GM20431 (cell line): ENCODE results near the gene KCNIP4.

ENCODE experiments used
- in situ Hi-C: fragments of 300-500 bp; cut with MseI, MboI; formaldehyde crosslinking; loops from one replicate; pipeline ENCODE4 v1.15.0; 2020; ENCODE audit warnings: low sequenced_read_pairs; ENCODE audit not compliant: unreplicated experiment

Gene KCNIP4

DNA sequence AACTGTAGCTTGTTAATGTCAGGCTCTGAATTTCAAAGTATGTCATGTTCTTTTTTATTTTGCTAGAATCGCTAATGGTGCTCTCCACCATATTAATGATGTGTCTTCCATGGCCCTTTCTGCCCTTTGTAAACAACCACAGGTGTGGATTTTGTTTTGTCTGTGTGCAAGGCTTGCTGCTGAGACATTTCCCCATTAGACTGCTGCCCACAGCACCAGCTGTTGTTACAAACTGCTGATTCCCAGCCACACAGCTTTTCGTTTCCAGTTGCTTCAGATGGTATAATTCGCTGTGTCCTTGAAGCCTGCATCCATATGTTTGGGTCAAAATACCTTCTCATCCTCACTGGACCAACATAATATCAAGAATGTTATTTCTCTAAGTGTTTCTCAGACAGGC, 32.8 kb downstream of the KCNIP4 start:
- in situ Hi-C loops: no loop called here

GRCh38 chr4:21901831-21902230, 46.7 kb downstream of the KCNIP4 start:
- in situ Hi-C loops: no loop called here

DNA sequence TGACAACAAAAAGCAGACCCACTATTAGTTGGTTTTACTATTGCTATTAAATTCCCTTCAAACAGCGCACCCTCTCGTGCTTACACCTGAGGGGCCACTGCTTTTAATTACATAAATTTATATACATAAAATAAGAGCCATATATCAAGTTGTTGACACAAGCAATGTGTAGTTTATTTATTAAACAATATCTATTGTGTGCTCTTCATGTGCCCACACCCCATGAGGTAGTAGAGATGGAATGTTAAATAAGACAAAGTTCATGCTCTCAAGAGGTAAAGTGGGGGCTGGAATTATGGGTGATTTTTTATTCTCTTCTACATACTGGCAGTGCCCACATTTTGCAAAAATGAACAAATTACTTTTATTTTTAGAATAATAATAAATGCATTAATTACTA, 47.3 kb downstream of the KCNIP4 start:
- in situ Hi-C loops: no loop called here

- in situ Hi-C loops: no loop called here
These were observed 48.4 kb downstream of the KCNIP4 start for GRCh38 chr4:21900211-21900610.

DNA sequence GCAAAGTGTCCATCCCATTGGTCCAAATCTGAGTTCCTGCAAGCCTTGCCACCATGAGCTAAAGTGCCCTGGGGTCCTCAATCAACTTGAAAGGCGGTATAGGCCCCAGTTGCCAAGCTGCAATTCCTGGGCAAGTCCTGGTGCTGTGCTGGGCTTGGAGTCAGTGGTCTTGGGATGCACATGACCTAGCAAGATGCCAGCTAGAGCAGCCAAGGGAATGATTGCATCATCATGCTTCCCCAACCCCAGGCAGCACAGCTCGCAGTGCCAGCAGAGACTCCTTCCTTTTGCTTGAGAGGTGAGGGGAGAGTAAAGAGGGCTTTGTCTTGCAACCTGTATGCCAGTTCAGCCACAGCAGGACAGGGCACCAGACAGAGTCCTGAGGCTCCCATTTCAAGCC, 50.5 kb downstream of the KCNIP4 start:
- in situ Hi-C loops: no loop called here

DNA sequence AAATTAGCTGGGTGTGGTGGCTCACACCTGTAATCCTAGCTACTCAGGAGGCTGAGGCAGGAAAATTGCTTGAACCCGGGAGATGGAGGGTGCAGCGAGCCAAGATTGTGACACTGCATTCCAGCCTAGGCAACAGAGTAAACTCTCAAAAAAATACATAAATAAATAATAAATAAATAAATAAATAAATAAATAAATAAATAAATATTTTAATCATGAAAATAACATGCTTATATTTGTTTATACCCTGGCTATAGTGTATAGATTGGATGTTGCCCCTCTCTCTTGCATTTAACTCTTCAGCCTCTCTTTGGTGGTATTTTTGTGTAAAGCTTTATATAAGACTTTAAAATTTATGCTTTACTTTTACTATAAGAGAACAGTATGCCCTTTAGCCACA, 51.8 kb downstream of the KCNIP4 start:
- in situ Hi-C loops: no loop called here

- in situ Hi-C loops: no loop called here
These were observed 55.4 kb downstream of the KCNIP4 start for GRCh38 chr4:21893136-21893535.

DNA sequence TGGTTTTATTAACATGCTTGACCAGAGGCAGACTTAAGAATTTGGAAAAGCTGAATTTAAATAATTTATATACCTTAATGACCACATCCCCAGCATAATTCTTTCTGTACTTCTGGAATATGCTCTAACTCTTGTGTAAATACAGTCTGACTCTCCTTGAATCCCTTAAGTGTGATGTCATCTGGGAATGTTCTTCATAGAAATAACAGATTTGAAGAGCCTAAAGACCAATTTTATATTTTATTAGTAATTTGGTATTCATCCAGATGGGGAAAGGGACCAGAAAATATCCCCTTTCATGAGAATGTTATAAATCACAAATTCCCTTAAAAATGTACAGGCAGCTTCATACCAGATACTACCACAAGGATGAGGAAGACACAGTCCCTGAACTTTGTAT, 58.3 kb downstream of the KCNIP4 start:
- in situ Hi-C loops: no loop called here

DNA sequence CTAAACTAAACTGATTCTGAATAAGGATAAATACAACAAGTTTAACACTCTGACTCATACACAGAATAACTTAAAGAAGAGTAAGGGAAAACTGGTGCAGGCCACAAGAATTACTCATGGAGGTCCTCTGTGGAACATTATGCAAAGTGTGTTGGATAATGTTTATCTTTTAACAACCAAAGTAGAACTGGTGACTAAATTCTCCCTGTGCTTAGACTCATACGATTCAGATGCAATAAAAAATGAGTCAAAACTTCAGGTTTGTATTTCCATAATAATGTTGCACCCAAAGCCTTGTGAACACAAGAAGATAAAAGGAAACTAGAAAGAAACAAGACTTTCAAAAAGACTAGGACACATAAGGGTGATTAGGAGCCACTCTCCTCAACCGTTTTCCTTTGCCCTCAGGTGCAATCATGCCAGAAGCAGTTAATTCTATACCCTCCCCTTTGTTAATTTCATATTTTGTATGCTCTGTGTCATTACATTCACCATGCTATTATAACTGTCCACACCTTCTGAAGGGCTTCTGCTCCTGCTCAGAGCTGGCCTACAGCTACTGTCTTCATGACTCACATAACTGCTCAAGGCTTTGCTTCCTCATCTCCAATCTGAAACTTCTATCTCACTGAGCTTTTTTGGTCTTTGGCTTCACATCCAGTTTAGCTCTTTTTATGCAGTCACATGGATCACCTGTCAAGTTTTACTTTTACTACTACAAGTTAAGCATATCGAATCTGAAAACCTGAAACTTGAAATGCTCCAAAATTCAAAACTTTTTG, 60.2 kb downstream of the KCNIP4 start:
- in situ Hi-C loops: no loop called here

DNA sequence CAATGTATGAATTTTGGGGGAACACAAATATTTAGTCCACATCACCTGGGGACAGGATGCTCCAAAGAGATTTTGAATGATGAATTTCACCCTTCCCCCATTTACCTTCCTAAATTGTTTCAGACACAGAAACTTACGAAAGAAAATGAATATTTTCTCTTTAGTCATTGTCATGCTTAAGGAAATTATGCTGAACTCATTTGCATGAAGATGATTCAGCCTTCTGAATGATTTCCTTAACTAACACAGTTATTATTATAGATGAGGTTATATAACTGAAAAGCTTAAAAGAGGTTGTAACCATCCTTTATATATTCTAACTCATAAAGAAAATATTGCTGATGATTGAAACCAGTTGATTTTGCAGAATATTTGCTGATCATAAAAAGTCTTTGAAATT, 61.1 kb downstream of the KCNIP4 start:
- in situ Hi-C loops: no loop called here

DNA sequence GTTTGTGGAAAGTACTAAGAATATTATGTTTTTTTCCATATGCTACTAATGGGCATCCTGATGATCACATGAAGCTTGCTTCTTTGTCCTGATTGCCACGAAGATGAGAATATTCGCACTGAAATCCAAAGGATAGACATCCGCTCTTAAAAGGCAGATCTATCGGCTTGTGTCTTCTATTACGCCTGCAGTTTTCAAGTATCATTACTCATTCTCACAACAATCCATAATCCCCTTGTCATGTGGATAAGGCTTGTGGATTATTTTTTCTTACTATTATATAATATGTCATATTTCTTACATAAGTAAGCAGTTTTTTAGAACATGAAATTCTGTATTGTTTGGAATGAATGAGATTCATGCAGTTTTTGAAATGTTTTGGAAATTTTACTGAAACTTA, 62.8 kb downstream of the KCNIP4 start:
- in situ Hi-C loops: no loop called here

DNA sequence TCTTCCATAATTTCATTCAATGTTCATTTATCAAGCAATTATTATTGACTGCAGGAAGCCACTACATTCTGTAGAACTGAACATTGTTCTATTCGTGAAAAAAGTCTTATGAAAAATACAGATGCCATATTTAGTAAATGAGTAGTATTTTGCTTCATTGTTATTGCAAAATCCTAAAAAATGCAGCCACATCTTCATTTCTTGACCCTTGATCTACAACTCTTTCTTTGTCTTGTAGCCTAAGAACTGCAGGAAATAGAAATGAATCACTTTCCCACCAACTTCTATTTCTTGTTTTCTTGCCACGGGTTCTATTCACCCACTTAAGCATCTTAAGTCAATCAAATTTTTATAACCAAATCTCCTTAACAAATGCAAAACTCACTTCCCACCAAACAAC, 63.3 kb downstream of the KCNIP4 start:
- in situ Hi-C loops: no loop called here

DNA sequence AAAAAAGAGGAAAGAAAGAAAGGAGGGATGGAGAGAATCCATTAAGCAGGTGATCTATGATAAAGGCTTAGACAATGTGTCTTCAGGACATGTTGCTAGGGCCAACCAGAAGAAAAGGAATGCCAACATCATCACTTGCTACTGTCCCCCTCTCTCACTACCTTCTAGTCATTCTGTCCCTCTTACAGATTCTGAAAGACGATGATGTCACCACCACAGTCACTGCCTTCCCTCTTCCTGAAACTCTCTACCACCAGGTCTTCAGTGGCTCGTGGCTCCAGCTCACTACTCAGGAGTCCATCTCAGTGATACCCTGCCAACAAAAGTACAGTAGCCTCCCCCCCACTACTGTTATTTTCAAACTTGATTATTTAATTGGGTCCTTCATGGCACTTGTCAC, 64.0 kb downstream of the KCNIP4 start:
- in situ Hi-C loops: no loop called here

GRCh38 chr4:21882051-21882839, 66.3 kb downstream of the KCNIP4 start:
- in situ Hi-C loops: no loop called here

DNA sequence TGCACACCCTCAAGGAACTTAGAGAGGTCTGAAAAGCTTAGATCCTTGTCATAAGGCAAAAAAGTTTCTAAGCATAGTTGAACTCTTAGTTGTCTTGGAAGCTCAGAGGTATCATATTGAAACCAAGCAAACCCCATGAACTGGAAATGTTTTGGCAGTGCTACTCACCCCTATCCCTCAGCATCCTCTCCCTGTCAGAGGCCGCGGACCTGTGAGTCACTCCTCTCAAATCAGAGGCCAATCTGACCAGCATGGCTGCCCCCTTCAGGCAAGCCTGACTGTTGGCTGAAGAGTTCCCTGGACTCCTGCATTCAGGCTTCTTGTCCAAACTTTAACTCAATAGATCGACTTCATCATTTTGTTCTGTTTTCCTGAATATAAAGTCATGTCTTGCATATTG, 69.4 kb downstream of the KCNIP4 start:
- in situ Hi-C loops: no loop called here

DNA sequence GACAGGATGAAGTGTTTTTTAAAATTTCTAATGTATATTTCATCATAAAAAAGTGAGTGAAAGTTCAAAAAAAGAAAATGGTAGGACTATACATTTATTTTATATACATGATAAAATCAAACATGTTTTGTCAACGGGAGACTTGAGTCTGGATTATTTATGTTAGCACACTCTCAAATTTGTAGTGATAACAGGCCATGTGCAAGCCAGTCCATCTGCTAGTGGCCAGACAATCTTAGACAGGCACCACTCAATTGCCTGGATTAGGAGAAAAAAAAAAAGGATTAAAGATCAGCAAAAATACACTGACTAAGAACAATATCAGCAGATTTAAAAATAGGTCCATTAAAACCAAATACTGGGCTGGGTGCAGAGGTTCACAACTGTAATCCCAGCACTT, 71.9 kb downstream of the KCNIP4 start:
- in situ Hi-C loops: no loop called here

- in situ Hi-C loops: no loop called here
These were observed 75.4 kb downstream of the KCNIP4 start for GRCh38 chr4:21873145-21873544.

GRCh38 chr4:21872101-21872500, 76.5 kb downstream of the KCNIP4 start:
- in situ Hi-C loops: no loop called here

GRCh38 chr4:21869978-21870745, 78.4 kb downstream of the KCNIP4 start:
- in situ Hi-C loops: no loop called here

- in situ Hi-C loops: no loop called here
These were observed 83.9 kb downstream of the KCNIP4 start for GRCh38 chr4:21864686-21865085.

DNA sequence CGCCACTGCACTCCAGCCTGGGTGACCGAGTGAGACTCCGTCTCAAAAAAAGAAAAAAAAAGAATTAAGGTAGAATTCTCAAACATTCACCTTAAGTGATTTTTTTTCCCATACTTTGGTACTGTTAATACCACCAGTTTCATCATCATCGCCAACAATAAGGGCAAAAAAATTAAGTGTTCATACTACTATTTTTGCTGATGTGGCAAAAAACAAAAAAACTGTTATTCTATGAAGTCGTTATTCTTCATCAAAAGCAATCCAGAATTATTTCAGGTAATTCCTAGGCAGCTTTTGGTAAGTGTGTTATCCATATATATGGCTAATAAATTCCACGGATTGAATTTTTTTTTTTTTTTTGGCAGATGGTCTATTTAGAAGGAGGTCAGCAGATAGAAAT, 85.7 kb downstream of the KCNIP4 start:
- in situ Hi-C loops: no loop called here
